Measurements from ENCODE around the gene OR2C3.
"Not testable (repeated sequence)": the region's sequence is repeated elsewhere in the genome, so short reads cannot be mapped to it uniquely, and the experiment has no call there.

OR2C3 gene

DNA sequence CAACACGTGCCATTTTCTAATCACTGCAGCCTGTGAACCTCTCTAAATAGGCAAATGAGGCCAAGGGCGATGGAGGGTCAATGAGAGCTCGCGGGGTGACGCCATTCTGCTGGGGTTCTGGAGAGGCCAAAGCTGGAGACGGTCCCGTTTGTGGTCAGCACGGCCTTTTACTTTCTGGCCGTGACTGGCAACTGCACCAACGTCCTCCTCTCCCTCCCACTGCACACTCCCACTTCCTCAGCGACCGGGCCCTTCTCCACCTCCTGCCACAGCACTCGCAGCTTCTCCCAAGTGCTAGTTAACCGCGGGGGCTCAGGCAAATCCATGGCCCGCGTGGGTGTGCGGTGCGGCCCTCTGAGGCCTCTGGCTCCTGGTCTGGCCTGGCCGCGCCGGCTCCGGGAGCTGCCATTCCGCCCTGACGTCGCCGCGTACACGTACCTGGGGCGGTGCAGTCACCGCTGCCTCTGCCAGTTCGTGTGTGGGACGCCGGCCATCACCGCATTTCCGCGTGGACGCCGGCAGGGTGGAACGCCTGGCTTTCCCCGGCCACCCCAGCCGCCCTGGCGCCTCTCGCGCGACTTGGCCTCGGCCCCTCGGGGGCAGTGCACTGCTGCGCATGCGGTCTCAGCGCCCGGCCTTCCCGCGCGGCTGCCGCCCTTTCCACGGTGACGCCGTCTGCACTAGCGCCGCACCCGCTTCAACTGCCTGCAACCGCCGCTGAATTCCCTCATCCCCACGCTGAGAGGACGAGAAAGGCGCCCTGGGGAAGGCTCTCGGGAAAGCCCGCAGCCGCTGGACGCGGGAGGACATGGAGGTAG is 18.2 kb downstream of the OR2C3 start:
- DNase-seq, result no peak

GRCh38 chr1:247506831-247507230 is 29.4 kb downstream of the OR2C3 start:
- no peak for DNase-seq

DNA sequence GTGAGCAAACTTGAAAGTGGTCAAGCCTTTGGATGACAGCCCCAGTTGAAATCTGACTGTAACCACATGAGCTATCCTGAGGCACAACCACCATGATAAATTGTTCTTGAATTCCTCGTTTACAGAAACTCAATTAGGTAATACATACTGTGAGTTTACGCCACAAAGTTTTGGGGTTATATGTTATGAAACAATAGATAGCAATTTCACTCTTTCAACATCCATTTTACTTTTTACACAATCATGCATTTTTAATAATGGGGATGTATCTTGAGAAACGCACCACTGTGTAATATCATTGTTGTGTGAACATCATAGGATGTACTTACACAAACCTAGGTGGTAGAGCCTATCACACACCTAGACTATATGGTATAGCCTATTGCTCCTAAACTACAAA is 35.4 kb downstream of the OR2C3 start:
- DNase-seq, result no peak

DNA sequence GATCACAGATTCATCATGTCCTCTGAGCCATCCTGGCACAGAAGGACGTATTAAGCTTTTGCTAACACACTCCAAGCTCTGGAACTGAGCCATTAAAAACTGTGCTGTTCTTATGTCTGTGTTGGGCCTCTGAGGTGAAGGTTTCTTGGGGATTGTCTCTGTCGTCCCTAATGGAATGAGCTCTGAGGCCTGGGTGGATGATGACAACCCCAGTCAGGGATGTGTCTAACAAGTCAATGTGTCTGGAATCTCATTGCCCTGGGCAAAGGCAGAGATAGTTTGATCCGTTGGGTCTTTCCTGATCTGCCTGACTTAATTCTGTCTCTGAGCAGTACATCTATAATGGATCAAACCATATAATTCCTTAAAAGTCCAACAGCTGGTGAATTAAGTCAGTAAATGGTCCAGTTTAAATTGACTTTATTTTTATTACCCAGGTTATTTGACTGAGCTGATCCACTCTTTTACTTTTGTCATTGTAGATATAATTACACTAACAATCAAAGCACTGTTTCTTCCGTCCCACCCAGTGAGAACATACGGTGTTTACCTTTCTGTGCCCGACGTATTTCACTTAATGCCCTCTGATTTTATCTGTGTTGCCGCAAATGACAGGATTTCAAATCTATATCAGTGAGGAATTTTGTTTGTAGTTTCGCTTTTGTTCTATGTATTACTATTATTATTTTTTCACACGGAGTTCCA is 39.5 kb downstream of the OR2C3 start:
- no peak for DNase-seq

DNA sequence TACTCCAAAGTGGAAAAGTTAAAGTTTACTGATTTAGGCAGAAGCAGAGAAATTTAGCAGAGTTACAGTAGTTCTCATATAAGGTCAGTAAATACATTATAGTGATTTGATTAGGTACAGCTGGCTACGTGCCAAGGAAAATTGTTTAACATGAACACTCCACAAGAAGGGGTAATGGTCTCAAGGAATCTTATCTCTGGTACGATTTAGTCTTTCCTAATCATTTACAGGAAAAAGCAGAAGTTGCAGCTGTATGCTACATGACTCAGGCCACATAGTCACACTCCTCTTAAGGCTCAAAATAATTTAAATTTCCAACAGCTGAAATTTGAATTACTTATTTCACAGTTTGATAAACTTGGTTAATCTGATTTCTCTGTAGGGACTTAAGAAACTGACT is 41.5 kb downstream of the OR2C3 start:
- DNase-seq, result no peak

DNA sequence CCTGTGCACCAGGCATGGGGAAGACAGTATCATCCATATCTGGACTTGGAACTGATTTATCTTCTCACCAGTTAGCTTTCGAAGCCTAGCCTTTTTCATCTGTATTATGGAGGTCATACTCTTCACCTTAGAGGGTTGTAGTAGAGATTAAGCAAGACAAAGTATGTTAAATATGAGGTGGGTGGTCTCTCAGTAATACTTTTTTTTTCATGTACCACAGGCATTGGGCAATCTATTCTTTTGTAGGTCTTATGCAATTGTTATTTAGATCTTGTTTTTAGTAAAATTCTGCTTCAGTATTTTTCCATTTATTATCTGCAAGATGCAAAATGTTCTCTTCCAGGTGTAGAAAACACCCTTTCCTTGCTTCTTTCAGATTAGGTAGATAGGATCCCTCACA is 43.1 kb downstream of the OR2C3 start:
- DNase-seq, result no peak

GRCh38 chr1:247491328-247491727 is 44.9 kb downstream of the OR2C3 start:
- DNase-seq, result no peak

DNA sequence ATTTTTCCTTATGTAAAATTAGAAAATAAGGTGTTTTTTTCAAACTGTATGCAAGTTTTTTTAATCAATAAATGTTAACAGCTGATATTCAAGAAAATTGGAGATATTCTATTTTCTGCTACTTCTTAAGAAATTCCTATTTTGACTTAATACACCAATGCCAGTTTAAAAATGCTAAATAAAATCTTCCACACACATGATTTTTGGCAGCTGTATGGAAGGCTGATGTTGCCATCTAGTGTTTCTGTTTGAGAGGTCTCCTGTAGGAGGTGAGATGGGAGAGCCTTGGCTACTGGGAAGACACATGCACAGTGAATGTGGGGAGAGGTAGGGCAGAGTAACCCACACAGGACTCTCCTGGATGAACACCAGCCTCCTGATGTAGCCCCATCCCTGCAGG is 49.2 kb downstream of the OR2C3 start:
- no peak for DNase-seq

DNA sequence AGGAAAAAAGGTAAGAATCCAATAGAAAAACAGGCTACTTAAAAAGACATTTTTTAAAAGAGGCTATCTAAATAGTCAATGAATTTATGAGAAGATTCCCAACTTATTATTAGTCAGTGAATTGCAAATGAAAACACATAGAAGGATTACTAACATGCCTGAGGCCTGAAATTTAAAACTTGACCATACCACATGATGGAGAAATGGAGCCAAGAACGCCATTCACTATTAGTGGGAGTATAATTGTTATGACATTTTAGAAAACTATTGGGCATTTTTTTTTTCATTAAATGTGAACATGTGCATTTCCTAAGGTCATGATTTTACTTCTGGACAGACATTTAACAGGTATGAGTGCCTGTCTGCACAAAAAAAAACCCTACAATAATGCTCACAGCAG is 53.5 kb downstream of the OR2C3 start:
- DNase-seq, result no peak

GRCh38 chr1:247476328-247477058 is 59.7 kb downstream of the OR2C3 start:
- not testable (repeated sequence) for DNase-seq

- DNase-seq, result no peak
These were observed 60.4 kb downstream of the OR2C3 start for GRCh38 chr1:247475793-247476192.
